Measurements from ENCODE around the gene HJURP.

The HJURP gene

DNA sequence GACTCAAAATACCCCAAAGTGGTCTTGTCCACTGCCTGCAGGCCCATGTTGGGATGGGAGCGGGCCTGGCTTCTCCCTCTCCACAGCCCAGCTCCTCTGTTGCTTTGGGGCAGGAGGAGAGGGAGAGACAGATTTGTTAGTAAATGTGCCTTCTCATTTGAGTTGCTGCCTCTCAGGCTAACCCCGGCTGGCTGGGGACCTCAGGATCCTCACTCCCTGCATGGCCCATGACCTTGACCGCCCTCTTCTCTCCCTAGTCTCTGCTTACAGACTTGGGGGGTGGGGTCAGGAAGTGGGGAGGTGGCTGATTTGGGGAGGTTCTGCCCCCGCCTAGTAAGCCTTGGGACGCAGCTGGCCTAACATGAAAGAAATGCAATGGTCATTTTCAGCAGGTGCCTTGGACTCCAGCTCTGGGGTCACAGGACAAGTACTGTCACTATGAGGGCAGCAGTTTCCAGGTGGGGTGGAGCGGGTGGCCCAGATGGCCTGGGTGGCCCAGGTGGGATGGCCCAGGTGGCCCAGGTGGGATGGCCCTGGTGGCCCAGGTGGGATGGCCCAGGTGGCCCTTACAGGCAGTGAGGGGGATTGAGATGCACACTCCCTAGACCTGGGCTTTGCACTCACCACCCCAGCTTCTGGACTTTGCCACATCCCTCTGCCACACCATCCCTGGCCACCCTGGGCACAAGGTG lies 24.1 kb downstream of the HJURP start:
- DNase-seq, result no peak

GRCh38 chr2:233829193-233830110 lies 24.9 kb downstream of the HJURP start:
- no peak for DNase-seq

DNA sequence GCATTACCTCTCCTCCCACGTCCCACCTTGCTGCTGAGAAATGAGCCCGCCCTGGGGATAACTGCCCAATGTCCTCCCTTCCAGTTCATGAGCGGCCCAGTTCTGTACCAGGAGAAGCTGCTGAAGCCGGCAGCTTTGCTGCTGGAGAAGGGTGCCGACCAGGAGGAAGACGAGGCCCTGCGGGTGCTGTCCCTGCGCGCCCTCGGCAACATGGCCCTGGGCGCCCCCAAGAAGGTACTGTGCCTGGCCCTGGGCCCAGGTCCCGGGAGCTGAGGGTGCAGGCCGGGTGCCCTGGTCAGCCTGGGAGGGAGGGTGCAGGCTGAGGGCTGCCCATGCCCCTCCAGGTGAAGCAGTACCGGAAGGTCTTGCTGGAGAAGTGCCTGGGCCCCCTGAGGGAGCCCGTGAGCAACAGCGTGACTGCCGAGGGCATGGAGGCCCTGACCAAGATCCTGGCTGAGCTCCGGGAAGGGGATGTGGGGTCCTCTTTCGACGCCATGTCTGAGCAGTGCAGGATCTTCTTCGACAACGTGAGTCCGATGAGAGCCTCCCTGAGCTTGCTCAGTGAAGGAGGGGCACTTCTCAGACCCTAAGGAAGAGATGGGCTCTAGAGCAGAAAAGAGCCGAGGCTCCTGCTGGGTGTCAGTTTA lies 25.7 kb downstream of the HJURP start:
- DNase-seq, result no peak

DNA sequence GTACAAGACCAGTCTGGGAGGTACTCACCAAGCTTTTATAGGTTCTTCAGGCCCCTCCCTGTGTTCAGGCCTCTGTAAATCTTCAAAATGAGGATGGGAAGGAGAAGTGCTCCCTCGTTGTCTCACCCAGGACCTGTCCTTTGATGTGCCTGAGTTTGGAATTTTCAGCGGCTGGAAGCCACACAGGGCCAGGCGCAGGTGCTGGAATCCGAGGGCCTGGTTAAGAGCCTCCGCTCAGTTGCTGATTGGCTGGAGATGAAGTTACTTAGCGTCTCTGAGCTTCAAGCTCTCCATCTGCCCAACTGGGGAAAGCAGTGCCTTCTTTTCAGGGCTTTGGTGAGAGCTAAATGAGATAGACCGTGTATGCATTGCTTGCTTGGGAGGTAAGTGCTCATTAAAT lies 30.0 kb downstream of the HJURP start:
- no peak for DNase-seq

- no peak for DNase-seq
Measured at GRCh38 chr2:233823731-233824121, 30.6 kb downstream of the HJURP start.

- DNase-seq, result peak; percentile 82
Measured at GRCh38 chr2:233822781-233823730, 31.3 kb downstream of the HJURP start.

GRCh38 chr2:233822101-233822771 lies 32.1 kb downstream of the HJURP start:
- DNase-seq, result no peak

- DNase-seq, result no peak
Measured at GRCh38 chr2:233821709-233822100, 32.6 kb downstream of the HJURP start.

- DNase-seq, result no peak
Measured at GRCh38 chr2:233821196-233821595, 33.1 kb downstream of the HJURP start.

DNA sequence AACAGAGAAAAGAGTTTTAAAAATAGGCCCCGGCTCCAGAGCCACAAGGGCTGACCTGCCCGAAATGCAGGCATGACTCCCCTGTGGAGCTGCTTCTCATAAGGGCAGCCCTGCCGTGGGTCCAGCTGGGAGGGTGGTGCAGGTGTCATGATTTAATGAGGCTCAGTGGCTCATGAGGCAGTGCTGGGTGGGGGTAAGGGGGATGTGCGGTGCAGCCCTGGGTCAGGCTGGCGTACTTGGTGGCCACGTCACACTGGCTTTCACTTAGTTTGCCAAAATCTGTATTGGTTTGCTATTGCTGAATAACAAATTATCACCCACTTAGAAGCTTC lies 33.6 kb downstream of the HJURP start:
- no peak for DNase-seq

GRCh38 chr2:233819884-233820773 lies 34.2 kb downstream of the HJURP start:
- no peak for DNase-seq

DNA sequence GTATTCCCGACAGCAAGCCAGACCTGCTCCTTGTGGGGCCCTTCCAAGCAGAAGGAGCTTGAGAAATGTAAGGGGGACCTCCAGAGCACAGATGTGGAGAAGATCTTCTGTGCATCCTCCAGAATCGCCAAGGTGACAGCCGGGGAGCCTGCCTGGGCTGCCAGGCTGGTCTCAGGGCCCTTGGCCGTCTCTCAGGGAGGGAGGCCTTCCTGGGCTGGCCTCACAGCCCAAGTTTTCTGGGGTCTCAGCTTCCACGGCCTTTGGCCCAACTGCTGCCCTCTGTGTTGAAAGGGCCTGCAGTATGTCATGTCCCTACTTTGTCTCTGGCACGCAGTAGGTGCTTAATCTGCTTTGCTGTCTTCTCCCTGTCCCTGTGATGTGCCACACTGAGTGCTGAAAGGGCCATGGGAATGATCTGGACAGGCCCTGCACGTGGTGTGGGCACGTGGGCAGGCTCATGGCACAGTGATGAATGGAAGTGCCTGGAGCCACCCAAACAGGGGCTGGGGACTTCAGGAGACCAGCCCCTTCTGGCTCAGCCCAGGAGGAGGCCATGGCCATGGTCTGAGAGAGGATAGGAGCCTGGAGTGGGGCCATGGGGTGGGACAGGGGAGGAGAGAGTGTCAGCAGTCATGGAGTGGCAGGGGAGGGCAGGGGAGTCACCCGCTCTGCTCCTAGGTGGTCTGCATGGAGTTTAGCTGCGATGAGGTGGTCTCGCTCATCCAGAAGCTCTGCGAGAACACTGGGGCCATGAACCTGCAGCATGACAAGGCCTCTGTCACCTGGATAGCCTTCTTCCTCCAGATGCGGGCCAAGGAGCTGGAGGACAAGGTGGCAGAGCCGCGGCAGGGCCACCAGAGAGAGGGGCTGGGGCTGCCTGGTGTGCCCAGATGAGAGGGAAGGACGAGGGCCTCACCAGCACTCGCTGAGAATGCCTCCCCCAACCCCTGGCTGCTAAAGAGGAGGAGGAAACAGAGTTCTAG lies 35.4 kb downstream of the HJURP start:
- no peak for DNase-seq

GRCh38 chr2:233817995-233818638 lies 36.2 kb downstream of the HJURP start:
- DNase-seq, result no peak

DNA sequence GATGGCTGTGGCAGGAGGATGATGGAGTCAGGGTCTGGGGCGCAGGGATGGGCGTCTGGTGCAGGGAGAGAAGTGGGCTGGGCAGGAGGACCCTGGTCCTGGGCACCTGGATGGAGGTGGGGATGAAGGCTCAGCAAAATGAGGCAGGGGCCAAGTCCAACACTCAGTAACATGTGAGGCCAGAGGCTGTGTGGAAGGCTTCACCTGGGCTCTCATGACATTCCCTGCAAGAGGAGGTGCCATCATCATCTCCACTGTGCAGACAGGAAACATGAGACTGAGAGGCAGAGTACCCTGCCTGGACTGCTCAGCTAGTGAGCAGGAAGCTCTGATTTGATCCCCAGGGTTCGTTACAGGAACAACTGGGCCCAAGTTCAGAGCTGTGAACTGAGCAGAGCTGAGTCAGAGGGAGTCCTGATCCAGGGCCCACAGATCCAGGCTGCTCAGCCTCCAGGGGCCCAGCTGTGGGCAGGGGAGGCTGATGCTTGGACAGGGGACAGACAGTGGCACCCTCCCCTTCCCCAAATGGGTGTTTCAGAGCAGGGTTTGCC lies 36.9 kb downstream of the HJURP start:
- DNase-seq, result no peak

- no peak for DNase-seq
Measured at GRCh38 chr2:233816771-233817170, 37.6 kb downstream of the HJURP start.

GRCh38 chr2:233816334-233816733 lies 38.0 kb downstream of the HJURP start:
- DNase-seq, result no peak

DNA sequence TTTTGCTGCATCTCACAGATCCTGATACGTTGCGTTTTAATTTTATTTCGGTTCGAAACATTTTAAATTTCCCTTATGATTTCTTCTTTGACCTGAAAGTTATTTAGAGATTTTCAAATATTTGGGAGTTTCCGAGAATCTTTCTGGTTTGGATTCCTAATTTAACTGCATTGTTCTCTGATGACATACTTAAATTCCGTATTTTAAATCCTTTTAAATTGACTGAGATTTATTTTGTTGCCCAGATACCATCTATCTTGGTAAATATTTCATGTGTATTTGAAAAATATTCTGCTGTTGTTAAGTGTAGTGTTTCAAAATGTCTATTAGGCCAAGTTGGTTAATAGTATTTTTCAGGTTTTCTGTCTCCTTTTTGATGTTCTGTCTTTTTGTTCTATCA lies 38.5 kb downstream of the HJURP start:
- no peak for DNase-seq

DNA sequence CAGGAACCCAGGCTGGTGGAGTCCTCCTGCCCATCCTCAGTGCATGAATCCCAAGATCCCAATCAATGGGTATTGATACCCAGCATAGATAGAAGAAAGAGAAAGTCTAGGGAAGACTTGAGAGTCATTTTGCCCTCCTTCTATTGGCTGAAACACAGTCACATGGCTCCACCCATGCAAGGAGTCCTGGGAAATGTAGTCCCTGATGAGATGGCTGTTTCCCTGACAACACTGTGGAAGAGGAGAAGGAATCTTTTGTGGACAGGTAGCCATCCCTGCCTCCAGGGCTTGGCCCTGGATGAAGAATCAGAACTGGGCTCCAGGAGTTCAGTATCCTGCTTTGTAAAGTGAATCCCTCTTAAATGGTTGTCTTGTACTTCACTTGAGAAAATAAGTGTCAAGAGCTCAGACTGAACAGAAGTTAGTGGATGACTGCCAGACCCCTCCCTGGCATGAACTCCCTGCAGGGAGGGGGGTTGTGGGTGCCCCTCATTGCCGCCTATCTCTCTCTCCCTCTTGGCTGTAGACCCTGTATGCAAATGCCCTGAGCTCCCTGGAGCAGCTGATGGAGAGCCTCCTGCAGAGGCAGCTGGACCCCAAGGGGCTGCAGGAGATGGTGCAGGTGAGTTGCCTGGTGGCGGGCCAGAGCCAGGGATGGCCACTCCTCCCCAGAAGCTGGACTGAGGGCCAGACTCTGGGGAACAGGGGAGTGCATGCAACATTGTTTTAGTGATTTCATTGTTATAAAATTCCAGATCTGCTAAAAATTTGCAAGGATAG lies 40.1 kb downstream of the HJURP start:
- no peak for DNase-seq

Data from hematopoietic multipotent progenitor cell treated with erythropoietin and hydrocortisone succinate and interleukin-3 and kit ligand, for 8 days (in vitro differentiated cells).